Fibroblast of the conjunctiva (primary cell): ENCODE results near the gene ANO10.
"Not testable (repeated sequence)": the region's sequence is repeated elsewhere in the genome, so short reads cannot be mapped to it uniquely, and the experiment has no call there.

Experiments
- DNase-seq: peaks from one replicate; pipeline ENCODE4 v3.0.0-alpha.2; 2010; ENCODE audit warnings: low read depth

ANO10 gene

GRCh38 chr3:43473737-43474136 is 148.1 kb downstream of the ANO10 start:
- DNase-seq = no peak

- DNase-seq = no peak
These were observed 148.6 kb downstream of the ANO10 start for GRCh38 chr3:43473244-43473643.

DNA sequence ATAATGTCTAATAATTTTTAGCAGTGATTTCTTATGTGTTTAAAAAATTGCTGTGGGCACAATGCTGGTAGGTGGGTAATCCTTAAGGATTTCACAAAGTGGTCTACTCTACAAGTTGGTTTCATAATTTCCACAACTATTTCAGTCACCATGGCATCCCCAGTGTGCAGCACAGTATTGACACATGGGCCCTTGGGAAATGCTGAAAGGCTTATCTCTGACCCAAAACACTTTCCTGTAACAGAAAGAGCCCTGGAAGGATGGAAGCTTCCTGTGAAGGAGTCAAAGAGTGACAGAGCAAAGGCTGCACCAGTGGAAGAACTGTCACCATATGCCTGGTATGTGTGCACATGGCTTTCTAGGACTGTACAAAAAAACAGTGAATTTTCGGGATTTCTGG is 153.7 kb downstream of the ANO10 start:
- DNase-seq = no peak

- DNase-seq = no peak
These were observed 156.7 kb downstream of the ANO10 start for GRCh38 chr3:43465109-43465508.

DNA sequence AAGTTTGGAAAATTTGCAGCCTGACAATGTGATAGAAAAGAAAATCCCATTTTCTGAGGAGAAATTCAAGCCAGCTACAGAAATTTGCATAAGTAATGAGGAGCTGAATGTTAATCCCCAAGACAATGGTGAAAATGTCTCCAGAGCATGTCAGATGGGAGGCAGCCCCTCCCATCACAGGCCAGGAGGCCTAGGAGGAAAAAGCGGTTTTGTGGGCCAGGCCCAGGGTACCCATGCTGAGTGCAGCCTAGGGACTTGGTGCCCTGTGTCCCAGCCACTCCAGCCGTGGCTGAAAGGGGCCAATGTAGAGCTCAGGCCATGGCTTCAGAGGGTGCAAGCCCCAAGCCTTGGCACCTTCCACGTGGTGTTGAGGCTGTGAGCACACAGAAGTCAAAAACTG is 159.2 kb downstream of the ANO10 start:
- not testable (repeated sequence) for DNase-seq

DNA sequence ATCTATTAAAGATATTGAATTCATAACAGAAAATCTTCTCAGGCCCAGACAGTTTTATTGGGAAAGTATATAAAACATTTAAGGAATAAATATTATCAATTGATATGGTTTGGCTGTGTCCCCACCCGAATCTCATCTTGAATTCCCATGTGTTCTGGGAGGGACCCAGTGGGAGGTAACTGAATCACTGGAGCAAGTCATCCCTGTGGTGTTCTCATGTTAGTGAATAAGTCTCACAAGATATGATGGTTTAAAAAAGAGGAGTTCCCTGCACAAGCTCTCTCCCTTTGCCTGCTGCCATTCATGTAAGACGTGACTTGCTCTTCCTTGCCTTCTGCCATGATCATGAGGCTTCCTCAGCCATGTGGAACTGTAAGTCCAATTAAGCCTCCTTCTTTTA is 160.5 kb downstream of the ANO10 start:
- DNase-seq = no peak

DNA sequence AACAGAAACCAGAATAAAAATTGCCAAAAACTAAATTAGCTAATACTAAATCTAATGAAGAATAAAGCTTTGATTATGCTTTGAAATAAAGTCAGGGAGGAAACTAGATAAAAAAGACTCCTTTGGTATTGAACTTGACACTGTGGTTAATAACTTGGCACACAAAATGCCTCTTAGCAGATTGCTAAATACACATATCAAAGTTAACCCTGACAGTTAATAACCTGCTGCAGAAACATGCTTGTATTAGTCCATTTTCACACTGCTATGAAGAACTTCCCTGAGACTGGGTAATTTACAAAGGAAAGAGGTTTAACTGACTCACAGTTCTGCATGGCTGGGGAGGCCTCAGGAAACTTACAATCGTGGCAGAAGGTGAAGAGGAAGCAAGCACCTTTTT is 164.8 kb downstream of the ANO10 start:
- not testable (repeated sequence) for DNase-seq

DNA sequence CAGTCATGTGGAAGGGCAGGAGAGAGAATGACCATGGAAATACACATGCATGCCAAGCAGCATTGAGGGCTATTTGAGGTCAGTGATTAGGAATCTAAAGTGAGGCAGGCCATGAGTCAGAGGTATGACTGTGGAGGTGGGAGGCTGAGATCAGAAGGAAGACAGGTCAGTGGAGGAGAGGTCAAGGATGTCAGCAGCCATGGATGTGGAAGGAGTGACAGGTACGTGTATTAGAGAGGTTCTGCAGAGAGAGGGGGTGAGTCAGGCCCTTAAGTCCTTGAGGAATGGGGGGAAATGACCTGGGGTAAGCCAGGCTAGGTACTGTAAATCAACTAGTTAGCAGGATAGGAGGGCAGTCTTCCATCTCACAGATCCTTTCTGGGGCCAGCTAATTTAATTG is 166.6 kb downstream of the ANO10 start:
- no peak for DNase-seq

DNA sequence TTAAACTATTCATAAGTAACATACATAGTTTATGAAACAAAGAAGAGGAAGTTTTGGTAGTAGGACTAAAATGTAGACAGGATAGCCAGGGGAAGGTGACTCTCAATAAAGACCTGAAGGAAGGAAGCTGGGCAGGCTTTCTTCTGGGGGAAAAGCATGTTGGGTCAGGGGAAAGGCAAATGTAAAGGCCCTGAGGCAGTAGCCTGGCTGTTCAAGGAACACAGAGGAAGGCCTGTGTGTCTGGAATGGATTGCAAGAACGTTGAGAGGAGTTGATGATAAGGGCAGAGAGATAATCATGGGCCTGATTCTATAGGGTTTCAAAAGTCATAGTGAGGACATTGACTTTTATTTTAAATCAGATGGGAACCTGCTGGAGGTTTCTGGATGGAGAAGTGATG is 167.8 kb downstream of the ANO10 start:
- no peak for DNase-seq

GRCh38 chr3:43451670-43452254 is 170.0 kb downstream of the ANO10 start:
- DNase-seq = no peak

GRCh38 chr3:43448098-43448497 is 173.7 kb downstream of the ANO10 start:
- no peak for DNase-seq

- no peak for DNase-seq
These were observed 176.0 kb downstream of the ANO10 start for GRCh38 chr3:43445820-43446219.

GRCh38 chr3:43442872-43443395 is 178.9 kb downstream of the ANO10 start:
- DNase-seq = no peak

DNA sequence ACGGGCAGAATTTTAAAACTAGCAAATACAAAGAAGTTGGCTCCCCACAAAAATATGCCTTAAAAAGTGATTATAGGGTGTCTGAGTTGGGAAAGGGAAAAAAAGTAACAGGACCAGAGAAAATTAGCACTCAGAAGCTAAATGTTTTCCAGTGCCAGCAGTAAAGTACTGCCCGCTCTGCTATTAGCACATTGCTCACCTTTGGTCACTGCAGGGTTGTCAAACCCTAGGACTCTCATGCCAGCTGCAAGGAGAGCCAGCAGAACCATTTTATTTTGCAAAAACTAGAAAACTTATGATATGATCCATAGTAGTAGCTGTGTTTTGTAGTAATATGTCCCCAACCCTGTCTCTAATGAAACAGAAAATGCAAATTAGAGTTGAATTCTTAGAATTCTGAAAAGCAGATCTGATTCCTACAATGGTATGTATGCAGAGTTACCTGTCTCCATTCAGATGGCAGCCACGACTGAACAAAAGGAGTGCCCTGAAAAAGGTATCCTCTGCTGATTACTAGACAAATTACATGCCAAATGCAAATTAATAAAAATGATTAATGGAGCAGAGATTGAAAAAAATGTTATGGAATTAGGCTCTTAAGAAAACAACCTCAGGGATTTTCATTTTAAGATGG is 185.2 kb downstream of the ANO10 start:
- no peak for DNase-seq

- DNase-seq = no peak
These were observed 186.1 kb downstream of the ANO10 start for GRCh38 chr3:43435706-43436105.

DNA sequence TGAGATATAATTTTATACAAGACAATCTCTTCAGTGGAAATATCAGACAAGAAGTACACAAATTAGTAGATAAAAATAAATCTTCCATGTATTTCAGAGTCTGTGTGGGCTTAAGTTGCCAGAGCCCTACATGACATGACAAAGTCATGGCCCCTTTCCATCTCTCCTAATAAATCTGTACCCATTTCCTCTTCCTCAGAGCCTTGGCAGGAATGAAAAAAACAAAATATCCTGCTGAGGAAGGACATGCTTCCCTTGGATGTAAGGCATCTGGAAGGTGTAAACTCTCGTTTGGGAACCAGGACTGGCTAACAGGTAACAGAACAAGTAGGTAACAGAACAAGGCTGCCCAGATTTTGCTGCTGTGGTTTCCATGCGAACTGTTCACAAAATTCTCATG is 187.4 kb downstream of the ANO10 start:
- no peak for DNase-seq

- DNase-seq = no peak
These were observed 189.3 kb downstream of the ANO10 start for GRCh38 chr3:43432462-43432861.

GRCh38 chr3:43426388-43426787 is 195.4 kb downstream of the ANO10 start:
- no peak for DNase-seq

- no peak for DNase-seq
These were observed 196.0 kb downstream of the ANO10 start for GRCh38 chr3:43425829-43426228.

- no peak for DNase-seq
These were observed 198.2 kb downstream of the ANO10 start for GRCh38 chr3:43423639-43424038.

DNA sequence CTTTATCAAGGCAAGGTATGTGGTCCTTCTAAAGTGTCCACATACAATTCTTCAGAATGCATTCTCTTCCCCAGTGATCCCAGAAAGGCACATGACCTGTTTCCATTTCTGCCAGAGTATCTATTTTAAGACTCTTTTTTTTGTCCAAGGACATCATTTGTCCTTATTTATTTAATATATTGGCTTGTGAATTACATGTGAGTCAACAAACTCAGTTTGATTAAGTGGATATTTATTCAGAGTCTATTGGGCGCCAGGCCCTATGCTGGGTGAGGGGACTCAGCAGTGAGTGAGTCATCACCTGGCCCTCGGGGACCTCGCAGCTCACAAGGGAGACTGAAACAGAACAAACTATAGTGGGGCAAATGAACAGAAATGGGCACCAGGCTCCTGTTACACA is 198.7 kb downstream of the ANO10 start:
- DNase-seq = no peak

DNA sequence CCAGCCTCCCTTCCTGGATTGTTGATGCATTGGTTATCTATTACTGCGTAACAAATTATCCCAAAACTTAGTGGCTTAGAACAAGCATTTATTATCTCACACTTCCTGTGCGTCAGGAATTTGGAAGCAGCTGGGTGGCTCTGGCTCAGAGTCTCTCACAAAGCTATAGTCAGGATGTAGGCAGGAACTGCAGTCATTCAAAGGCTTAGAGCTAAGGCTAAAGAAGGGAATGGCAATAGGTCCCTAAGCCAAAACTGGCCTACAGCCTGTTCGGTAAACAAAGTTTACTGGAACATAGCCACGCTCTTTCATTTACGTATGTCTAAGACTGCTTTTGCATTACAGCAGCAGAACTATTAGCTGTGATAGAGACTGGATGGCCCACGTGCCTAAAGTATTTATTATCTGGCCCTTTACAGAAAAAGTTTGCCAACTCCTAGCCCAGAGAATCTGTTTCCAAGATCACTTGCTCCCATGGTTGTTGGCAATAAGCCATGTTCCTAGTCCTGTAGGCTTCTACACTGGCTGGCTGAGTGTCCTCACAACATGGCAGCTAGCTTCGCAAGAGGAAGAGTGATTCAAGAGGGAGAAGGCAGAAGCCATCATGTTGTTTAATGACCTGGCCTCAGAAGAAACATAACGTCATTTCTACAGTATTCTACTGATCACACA is 203.1 kb downstream of the ANO10 start:
- no peak for DNase-seq

DNA sequence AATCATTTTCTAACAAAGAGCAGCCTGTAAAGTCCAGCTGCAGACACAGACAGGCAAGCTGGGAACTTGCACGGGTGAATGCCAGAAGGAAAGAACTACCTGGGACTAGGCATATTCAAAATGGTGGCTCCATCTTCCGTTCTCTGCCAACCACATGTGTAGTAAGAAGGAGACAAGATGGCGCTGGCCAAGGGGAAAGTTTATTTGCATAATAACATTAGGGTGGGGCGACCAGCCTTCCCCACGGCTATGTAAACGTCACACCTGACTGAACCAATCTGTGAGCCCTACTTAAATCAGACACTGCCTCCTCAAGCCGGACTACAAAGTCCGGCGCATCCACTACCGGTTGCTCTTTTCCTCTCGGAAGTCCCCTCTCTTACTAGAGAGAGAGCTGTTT is 204.7 kb downstream of the ANO10 start:
- no peak for DNase-seq

DNA sequence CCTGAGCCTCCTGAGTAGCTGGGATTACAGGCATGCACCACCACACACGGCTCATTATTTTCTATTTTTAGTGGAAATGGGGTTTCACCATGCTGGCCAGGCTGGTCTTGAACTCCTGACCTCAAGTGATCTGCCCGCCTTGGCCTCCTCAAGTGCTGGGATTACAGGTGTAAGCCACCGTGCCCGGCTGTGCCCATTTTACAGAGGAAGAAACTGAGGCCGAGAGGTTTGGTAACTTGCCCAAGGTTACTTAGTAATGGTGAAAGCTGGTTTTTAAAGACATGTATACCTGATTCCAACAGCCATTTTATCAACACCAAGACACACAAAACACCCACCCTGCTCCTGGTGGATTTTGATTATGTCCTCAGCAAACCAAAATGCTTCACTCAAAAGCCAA is 206.7 kb downstream of the ANO10 start:
- no peak for DNase-seq
